Spleen (tissue), 7 donors: ENCODE data around the gene MSMB.

Source experiments
- POLR2A ChIP-seq, 3 donors: fragments of 450-650 bp; IDR thresholded peaks; one replicate each; pipeline ENCODE4 v1.5.1; 2017; ENCODE audit warnings: antibody characterized with exemption in 3 of 3, mild to moderate bottlenecking in 1 of 3
- TF ChIP-seq, protein P1 (sequence below), 11 experiments: fragments of 200-600 bp in 7 of 11; fragments of 450-650 bp in 4 of 11; sonication (generic) in 4 of 11; IDR thresholded peaks in 8 of 11; conservative IDR thresholded peaks in 3 of 11; 1 replicate in 7 of 11; 2 replicates in 4 of 11; pipeline versions ENCODE4 v1.4.0 to v1.8.0; 2016 to 2021; ENCODE audit warnings: antibody characterized with exemption in 11 of 11, inconsistent platforms in 4 of 11, mild to moderate bottlenecking in 1 of 11
- donor health status: DM: no; HTN: no; CAD: no; lungs with moderate emphysema.
- donor health status: DM: no; HTN: no; CAD: no.
- donor health status: DM: no; HTN: no; CAD: no.

DNA sequence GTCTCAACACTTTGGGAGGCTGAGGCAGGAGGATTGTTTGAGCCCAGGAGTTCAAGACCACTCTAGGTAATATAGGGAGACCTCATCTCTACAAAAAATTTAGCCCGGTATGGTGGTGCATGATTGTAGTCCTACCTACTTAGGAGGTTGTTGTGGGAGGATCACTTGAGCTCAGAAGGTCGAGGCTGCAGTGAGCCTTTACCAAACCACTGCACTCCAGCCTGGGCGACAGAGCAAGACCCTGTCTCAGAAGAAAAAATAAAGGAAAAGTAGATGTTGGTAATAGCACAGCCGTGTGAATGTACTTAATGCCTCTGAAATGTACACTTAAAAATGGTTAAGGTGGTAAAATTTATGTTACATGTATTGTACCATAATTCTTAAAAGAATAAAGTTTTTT lies 48.5 kb downstream of the MSMB start:
- TF ChIP-seq, protein P1, sequence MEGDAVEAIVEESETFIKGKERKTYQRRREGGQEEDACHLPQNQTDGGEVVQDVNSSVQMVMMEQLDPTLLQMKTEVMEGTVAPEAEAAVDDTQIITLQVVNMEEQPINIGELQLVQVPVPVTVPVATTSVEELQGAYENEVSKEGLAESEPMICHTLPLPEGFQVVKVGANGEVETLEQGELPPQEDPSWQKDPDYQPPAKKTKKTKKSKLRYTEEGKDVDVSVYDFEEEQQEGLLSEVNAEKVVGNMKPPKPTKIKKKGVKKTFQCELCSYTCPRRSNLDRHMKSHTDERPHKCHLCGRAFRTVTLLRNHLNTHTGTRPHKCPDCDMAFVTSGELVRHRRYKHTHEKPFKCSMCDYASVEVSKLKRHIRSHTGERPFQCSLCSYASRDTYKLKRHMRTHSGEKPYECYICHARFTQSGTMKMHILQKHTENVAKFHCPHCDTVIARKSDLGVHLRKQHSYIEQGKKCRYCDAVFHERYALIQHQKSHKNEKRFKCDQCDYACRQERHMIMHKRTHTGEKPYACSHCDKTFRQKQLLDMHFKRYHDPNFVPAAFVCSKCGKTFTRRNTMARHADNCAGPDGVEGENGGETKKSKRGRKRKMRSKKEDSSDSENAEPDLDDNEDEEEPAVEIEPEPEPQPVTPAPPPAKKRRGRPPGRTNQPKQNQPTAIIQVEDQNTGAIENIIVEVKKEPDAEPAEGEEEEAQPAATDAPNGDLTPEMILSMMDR (IDR thresholded peaks at IDR 0.05 in 8 of 11, conservative IDR thresholded peaks at IDR 0.05 in 3 of 11), result no peak
- no peak for TF ChIP-seq POLR2A (IDR thresholded peaks at IDR 0.05)
